GM23338 (cell line): ENCODE measurements around the gene EHD1. TPM values are rescaled to one million over a fixed set of nuclear protein-coding genes. Genes with fewer than 3 reads are reported as not detected.

Source experiments
- ATAC-seq: fragments of 200-7000 bp; cut with Tn5 transposase; 3 replicates; pipeline ENCODE4 v1.9.1; 2020
- DNase-seq: peaks from one replicate; pipeline ENCODE4 v3.0.0-alpha.2; 2015; ENCODE audit warnings: low spot score
- H2AFZ ChIP-seq: fragments of 200-600 bp; sonication (generic); 2 replicates; pipeline ENCODE4 v1.8.0; 2016; ENCODE audit warnings: antibody characterized with exemption, mild to moderate bottlenecking, moderate library complexity
- H3F3A ChIP-seq: fragments of 200-600 bp; sonication (generic); replicated peaks from 2 replicates; pipeline ENCODE4 v1.8.0; 2017; ENCODE audit warnings: antibody characterized with exemption, mixed run types, low read depth
- H3K27ac ChIP-seq: fragments of 200-600 bp; sonication (generic); 2 replicates; pipeline ENCODE4 v1.6.1; 2016; ENCODE audit warnings: low read depth
- H3K27me3 ChIP-seq: fragments of 200-600 bp; sonication (generic); 2 replicates; pipeline ENCODE4 v1.8.0; 2016; ENCODE audit warnings: mild to moderate bottlenecking, mixed run types, moderate library complexity; ENCODE audit not compliant: insufficient read depth
- H3K36me3 ChIP-seq: fragments of 200-600 bp; sonication (generic); 2 replicates; pipeline ENCODE4 v1.8.0; 2016; ENCODE audit warnings: mild to moderate bottlenecking; ENCODE audit not compliant: insufficient read depth
- H3K4me1 ChIP-seq: fragments of 200-600 bp; sonication (generic); 2 replicates; pipeline ENCODE4 v1.8.0; 2016; ENCODE audit warnings: mild to moderate bottlenecking, moderate library complexity; ENCODE audit not compliant: insufficient read depth
- H3K4me2 ChIP-seq: fragments of 200-600 bp; sonication (generic); 2 replicates; pipeline ENCODE4 v1.7.1; 2017; ENCODE audit warnings: mixed run types
- H3K4me3 ChIP-seq: fragments of 200-600 bp; sonication (generic); 2 replicates; pipeline ENCODE4 v1.6.1; 2016; ENCODE audit warnings: mixed run types
- H3K79me2 ChIP-seq: fragments of 200-600 bp; sonication (generic); replicated peaks from 2 replicates; pipeline ENCODE4 v1.8.0; 2017; ENCODE audit warnings: mild to moderate bottlenecking; ENCODE audit not compliant: insufficient read depth
- H3K9me2 ChIP-seq: fragments of 200-600 bp; sonication (generic); 2 replicates; pipeline ENCODE4 v1.8.0; 2017; ENCODE audit not compliant: insufficient read depth
- H4K20me1 ChIP-seq: fragments of 200-600 bp; sonication (generic); replicated peaks from 2 replicates; pipeline ENCODE4 v1.8.0; 2017; ENCODE audit warnings: mild to moderate bottlenecking; ENCODE audit not compliant: insufficient read depth
- H3K27ac Mint-ChIP-seq: 2 replicates; pipeline ENCODE4 v1.8.0; 2020; ENCODE audit warnings: inconsistent platforms, mild to moderate bottlenecking, moderate library complexity, mixed read lengths
- H3K27me3 Mint-ChIP-seq: 3 replicates; pipeline ENCODE4 v1.8.0; 2022; ENCODE audit warnings: low read depth, mild to moderate bottlenecking, moderate library complexity, mixed read lengths, inconsistent platforms; ENCODE audit not compliant: insufficient read depth, poor library complexity
- H3K36me3 Mint-ChIP-seq: 3 replicates; pipeline ENCODE4 v1.8.0; 2021; ENCODE audit warnings: low read depth, mild to moderate bottlenecking, inconsistent platforms, moderate library complexity, mixed read lengths
- H3K4me1 Mint-ChIP-seq: 3 replicates; pipeline ENCODE4 v1.8.0; 2020; ENCODE audit warnings: mild to moderate bottlenecking, inconsistent platforms, mixed read lengths
- H3K4me3 Mint-ChIP-seq: 3 replicates; pipeline ENCODE4 v1.8.0; 2021; ENCODE audit warnings: moderate library complexity, mild to moderate bottlenecking, inconsistent platforms, mixed read lengths
- H3K9me3 Mint-ChIP-seq: 3 replicates; pipeline ENCODE4 v1.8.0; 2020; ENCODE audit warnings: moderate library complexity, mild to moderate bottlenecking, inconsistent platforms, mixed read lengths
- CREB1 ChIP-seq: fragments of 250-450 bp; sonication (Bioruptor Pico); IDR thresholded peaks from 2 replicates; pipeline ENCODE4 v1.5.0; 2020; ENCODE audit warnings: low read depth, mild to moderate bottlenecking, moderate library complexity
- EZH2 ChIP-seq: fragments of 200-600 bp; sonication (generic); IDR thresholded peaks from one replicate; pipeline ENCODE4 v1.8.0; 2017; ENCODE audit warnings: antibody characterized with exemption, mild to moderate bottlenecking, low read depth; ENCODE audit not compliant: unreplicated experiment
- EZH2phosphoT487 ChIP-seq: fragments of 200-600 bp; sonication (generic); IDR thresholded peaks from one replicate; pipeline ENCODE4 v1.8.1; 2018; ENCODE audit warnings: antibody characterized with exemption; ENCODE audit not compliant: unreplicated experiment
- NANOG ChIP-seq: IDR thresholded peaks from 2 replicates; pipeline ENCODE4 v1.6.1; 2016; ENCODE audit warnings: antibody characterized with exemption, borderline replicate concordance
- ZNF114 ChIP-seq: fragments of 250-450 bp; sonication (Bioruptor Pico); IDR thresholded peaks from 2 replicates; pipeline ENCODE4 v1.5.0; 2020; ENCODE audit warnings: mild to moderate bottlenecking, moderate library complexity
- ZNF331 ChIP-seq: fragments of 250-450 bp; sonication (Bioruptor Pico); IDR thresholded peaks from 2 replicates; pipeline ENCODE4 v1.5.0; 2020; ENCODE audit warnings: low read depth, mild to moderate bottlenecking, moderate library complexity
- polyA plus RNA-seq: library from polyadenylated mRNA; unstranded; fragments of >200 nt; fragmentation: Nextera tagmentation; extraction: Ambion mirVana; gene quantifications from 2 replicates; pipeline ENCODE4 v1.2.1, GENCODE V29; 2016
- total RNA-seq: library from RNA; depleted of rRNA; stranded (reverse); fragments of >200 nt; shearing (Covaris generic); gene quantifications from 2 replicates; pipeline ENCODE4 v1.2.3, GENCODE V29; 2014
- TF ChIP-seq, protein P1 (sequence below), 2 experiments: fragments of 200-600 bp in 1 of 2; sonication (generic) in 1 of 2; conservative IDR thresholded peaks; 2 replicates each; pipeline versions ENCODE4 v1.5.1 to v1.6.1; 2016 to 2017; ENCODE audit warnings: antibody characterized with exemption in 2 of 2, low read depth in 2 of 2, mild to moderate bottlenecking in 2 of 2, moderate library complexity in 1 of 2
- TF ChIP-seq, protein P2 (sequence below): IDR thresholded peaks from one replicate; pipeline ENCODE4 v1.6.1; 2018; ENCODE audit warnings: antibody characterized with exemption; ENCODE audit not compliant: unreplicated experiment
- TF ChIP-seq, protein P3 (sequence below): fragments of 250-450 bp; sonication (Bioruptor Pico); IDR thresholded peaks from 2 replicates; pipeline ENCODE4 v1.5.0; 2020; ENCODE audit warnings: mild to moderate bottlenecking, moderate library complexity
- TF ChIP-seq, protein P4 (sequence below): IDR thresholded peaks from 2 replicates; pipeline ENCODE4 v1.6.1; 2016; ENCODE audit warnings: antibody characterized with exemption

The EHD1 gene
- total and polyA plus RNA-seq, 2 experiments from 2014 or later: 16.7 to 69.7 TPM

DNA sequence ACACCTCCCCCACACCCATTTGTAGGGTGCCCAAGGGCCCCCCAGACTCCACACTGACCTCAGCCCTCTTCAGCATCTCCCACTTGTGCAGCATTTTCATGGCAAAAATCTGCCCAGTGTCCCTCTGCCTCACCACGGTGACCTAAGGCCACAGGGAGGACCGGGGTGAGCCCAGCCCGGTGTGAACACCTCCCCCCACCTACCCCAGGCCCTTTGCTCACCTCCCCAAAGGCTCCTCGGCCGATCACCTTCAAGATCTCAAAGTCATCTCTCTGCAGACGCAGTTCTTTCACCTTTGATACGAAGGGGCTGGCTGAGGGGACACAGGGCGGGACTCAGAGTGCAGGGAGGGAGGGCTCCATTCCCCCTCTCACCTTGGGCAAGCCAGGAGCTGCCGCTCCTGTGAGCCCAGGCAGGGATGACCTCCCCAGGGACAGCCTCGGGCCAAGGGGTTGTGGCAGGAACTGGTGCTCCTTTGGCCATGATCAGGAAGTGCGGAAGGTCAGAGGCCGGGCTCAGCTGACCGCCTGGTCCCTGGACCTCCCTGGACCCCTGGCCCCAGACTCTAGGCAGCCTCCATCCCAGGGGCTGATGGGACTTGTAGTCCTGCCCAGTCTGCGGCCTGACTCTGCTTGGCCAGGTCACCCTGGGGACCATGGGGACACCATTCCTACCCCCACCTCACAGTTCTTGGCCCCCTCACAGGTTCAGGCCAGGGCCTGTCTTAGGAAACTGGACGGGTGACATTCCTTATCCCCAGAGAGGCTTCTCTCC lies 36.6 kb downstream of the EHD1 start (continued):
- TF ChIP-seq, protein P1, sequence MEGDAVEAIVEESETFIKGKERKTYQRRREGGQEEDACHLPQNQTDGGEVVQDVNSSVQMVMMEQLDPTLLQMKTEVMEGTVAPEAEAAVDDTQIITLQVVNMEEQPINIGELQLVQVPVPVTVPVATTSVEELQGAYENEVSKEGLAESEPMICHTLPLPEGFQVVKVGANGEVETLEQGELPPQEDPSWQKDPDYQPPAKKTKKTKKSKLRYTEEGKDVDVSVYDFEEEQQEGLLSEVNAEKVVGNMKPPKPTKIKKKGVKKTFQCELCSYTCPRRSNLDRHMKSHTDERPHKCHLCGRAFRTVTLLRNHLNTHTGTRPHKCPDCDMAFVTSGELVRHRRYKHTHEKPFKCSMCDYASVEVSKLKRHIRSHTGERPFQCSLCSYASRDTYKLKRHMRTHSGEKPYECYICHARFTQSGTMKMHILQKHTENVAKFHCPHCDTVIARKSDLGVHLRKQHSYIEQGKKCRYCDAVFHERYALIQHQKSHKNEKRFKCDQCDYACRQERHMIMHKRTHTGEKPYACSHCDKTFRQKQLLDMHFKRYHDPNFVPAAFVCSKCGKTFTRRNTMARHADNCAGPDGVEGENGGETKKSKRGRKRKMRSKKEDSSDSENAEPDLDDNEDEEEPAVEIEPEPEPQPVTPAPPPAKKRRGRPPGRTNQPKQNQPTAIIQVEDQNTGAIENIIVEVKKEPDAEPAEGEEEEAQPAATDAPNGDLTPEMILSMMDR (conservative IDR thresholded peaks at IDR 0.05; ENCODE audit: low read depth in 2 of 2): no peak
- TF ChIP-seq, protein P2, sequence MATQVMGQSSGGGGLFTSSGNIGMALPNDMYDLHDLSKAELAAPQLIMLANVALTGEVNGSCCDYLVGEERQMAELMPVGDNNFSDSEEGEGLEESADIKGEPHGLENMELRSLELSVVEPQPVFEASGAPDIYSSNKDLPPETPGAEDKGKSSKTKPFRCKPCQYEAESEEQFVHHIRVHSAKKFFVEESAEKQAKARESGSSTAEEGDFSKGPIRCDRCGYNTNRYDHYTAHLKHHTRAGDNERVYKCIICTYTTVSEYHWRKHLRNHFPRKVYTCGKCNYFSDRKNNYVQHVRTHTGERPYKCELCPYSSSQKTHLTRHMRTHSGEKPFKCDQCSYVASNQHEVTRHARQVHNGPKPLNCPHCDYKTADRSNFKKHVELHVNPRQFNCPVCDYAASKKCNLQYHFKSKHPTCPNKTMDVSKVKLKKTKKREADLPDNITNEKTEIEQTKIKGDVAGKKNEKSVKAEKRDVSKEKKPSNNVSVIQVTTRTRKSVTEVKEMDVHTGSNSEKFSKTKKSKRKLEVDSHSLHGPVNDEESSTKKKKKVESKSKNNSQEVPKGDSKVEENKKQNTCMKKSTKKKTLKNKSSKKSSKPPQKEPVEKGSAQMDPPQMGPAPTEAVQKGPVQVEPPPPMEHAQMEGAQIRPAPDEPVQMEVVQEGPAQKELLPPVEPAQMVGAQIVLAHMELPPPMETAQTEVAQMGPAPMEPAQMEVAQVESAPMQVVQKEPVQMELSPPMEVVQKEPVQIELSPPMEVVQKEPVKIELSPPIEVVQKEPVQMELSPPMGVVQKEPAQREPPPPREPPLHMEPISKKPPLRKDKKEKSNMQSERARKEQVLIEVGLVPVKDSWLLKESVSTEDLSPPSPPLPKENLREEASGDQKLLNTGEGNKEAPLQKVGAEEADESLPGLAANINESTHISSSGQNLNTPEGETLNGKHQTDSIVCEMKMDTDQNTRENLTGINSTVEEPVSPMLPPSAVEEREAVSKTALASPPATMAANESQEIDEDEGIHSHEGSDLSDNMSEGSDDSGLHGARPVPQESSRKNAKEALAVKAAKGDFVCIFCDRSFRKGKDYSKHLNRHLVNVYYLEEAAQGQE: no peak

DNA sequence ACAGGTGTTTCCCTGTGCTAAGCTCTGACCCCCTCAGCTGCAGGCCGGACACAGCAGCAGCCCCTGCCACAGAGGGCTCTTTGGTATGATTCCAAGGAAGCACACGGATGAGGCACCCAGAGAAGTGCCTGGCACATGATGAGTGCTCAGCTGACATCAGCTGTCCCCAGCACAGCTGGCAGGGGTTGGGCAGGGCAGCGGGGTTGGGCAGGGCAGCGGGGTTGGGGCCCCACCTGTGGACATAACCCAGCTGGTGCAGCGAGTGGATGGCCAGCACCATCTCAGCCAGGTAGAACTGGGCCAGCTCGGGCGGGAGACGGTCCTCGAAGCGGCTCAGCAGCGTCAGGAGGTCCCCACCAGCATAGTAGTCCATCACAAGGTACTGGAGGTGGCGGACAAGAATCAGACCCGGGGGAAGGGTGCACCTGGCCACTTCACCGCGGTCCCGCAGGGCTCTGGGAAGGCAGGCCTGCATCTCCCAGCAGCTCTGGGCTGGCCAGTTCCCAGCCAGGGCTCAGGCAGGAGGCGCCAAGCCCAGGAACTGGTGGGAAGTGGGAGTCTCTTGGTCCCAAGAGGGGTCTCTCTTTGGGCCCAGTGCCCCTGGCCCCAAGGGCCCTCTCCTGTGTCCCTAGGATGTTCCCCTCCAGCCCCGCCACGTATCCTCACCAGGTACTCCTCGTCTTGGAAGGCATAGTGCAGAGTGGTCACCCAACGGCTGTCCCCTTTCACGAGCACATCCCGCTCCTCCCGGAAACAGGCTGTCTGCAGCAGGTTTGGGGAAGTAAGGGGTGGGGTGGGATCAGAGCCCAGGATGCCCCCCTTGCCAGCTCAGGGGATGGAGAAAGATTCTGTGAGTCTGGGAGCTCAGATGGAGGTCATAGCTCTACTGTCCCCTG lies 38.3 kb downstream of the EHD1 start:
- no peaks in the 10 kb centered on the region for H3K9me3 Mint-ChIP-seq
- peaks cover 7% of the 10 kb centered on the region; the same call in 1 of the 2 replicates for H3K4me1 ChIP-seq
- no peaks in the 10 kb centered on the region for H3K27me3 ChIP-seq
- H3K4me3 ChIP-seq: no peak overlapping the region
- no peaks in the 10 kb centered on the region for H3K36me3 ChIP-seq
- H3K79me2 ChIP-seq: no peaks in the 10 kb centered on the region
- no peak overlapping the region for H2AFZ ChIP-seq
- no peaks in the 10 kb centered on the region for H4K20me1 ChIP-seq
- ATAC-seq (no peak), DNase-seq (no peak)
- no peak overlapping the region for H3K27ac ChIP-seq
- H3K36me3 Mint-ChIP-seq: peaks cover 4% of the 10 kb centered on the region; the same call in 2 of the 3 replicates
- H3K9me2 ChIP-seq: no peaks in the 10 kb centered on the region
- H3K4me3 Mint-ChIP-seq: no peak overlapping the region
- no peak overlapping the region for H3K27ac Mint-ChIP-seq
- H3K4me2 ChIP-seq: no peak overlapping the region
- H3F3A ChIP-seq: no peaks in the 10 kb centered on the region
- H3K27me3 Mint-ChIP-seq: peaks cover 6% of the 10 kb centered on the region
- H3K4me1 Mint-ChIP-seq: peaks cover 26% of the 10 kb centered on the region
- TF ChIP-seq EZH2phosphoT487 (no peak), CREB1 (CRISPR knock-in tag) (no peak), ZNF331 (no peak), ZNF114 (CRISPR knock-in tag) (no peak), EZH2 (no peak), NANOG (no peak)
- TF ChIP-seq, protein P3, sequence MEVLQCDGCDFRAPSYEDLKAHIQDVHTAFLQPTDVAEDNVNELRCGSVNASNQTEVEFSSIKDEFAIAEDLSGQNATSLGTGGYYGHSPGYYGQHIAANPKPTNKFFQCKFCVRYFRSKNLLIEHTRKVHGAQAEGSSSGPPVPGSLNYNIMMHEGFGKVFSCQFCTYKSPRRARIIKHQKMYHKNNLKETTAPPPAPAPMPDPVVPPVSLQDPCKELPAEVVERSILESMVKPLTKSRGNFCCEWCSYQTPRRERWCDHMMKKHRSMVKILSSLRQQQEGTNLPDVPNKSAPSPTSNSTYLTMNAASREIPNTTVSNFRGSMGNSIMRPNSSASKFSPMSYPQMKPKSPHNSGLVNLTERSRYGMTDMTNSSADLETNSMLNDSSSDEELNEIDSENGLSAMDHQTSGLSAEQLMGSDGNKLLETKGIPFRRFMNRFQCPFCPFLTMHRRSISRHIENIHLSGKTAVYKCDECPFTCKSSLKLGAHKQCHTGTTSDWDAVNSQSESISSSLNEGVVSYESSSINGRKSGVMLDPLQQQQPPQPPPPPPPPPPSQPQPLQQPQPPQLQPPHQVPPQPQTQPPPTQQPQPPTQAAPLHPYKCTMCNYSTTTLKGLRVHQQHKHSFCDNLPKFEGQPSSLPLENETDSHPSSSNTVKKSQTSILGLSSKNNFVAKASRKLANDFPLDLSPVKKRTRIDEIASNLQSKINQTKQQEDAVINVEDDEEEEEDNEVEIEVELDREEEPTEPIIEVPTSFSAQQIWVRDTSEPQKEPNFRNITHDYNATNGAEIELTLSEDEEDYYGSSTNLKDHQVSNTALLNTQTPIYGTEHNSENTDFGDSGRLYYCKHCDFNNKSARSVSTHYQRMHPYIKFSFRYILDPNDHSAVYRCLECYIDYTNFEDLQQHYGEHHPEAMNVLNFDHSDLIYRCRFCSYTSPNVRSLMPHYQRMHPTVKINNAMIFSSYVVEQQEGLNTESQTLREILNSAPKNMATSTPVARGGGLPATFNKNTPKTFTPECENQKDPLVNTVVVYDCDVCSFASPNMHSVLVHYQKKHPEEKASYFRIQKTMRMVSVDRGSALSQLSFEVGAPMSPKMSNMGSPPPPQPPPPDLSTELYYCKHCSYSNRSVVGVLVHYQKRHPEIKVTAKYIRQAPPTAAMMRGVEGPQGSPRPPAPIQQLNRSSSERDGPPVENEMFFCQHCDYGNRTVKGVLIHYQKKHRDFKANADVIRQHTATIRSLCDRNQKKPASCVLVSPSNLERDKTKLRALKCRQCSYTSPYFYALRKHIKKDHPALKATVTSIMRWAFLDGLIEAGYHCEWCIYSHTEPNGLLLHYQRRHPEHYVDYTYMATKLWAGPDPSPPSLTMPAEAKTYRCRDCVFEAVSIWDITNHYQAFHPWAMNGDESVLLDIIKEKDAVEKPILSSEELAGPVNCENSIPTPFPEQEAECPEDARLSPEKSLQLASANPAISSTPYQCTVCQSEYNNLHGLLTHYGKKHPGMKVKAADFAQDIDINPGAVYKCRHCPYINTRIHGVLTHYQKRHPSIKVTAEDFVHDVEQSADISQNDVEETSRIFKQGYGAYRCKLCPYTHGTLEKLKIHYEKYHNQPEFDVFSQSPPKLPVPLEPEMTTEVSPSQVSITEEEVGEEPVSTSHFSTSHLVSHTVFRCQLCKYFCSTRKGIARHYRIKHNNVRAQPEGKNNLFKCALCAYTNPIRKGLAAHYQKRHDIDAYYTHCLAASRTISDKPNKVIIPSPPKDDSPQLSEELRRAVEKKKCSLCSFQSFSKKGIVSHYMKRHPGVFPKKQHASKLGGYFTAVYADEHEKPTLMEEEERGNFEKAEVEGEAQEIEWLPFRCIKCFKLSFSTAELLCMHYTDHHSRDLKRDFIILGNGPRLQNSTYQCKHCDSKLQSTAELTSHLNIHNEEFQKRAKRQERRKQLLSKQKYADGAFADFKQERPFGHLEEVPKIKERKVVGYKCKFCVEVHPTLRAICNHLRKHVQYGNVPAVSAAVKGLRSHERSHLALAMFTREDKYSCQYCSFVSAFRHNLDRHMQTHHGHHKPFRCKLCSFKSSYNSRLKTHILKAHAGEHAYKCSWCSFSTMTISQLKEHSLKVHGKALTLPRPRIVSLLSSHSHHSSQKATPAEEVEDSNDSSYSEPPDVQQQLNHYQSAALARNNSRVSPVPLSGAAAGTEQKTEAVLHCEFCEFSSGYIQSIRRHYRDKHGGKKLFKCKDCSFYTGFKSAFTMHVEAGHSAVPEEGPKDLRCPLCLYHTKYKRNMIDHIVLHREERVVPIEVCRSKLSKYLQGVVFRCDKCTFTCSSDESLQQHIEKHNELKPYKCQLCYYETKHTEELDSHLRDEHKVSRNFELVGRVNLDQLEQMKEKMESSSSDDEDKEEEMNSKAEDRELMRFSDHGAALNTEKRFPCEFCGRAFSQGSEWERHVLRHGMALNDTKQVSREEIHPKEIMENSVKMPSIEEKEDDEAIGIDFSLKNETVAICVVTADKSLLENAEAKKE (CRISPR knock-in tag): no peak
- TF ChIP-seq, protein P4, sequence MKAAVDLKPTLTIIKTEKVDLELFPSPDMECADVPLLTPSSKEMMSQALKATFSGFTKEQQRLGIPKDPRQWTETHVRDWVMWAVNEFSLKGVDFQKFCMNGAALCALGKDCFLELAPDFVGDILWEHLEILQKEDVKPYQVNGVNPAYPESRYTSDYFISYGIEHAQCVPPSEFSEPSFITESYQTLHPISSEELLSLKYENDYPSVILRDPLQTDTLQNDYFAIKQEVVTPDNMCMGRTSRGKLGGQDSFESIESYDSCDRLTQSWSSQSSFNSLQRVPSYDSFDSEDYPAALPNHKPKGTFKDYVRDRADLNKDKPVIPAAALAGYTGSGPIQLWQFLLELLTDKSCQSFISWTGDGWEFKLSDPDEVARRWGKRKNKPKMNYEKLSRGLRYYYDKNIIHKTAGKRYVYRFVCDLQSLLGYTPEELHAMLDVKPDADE: no peak
